ENCODE data around the gene CYBB.

DNA sequence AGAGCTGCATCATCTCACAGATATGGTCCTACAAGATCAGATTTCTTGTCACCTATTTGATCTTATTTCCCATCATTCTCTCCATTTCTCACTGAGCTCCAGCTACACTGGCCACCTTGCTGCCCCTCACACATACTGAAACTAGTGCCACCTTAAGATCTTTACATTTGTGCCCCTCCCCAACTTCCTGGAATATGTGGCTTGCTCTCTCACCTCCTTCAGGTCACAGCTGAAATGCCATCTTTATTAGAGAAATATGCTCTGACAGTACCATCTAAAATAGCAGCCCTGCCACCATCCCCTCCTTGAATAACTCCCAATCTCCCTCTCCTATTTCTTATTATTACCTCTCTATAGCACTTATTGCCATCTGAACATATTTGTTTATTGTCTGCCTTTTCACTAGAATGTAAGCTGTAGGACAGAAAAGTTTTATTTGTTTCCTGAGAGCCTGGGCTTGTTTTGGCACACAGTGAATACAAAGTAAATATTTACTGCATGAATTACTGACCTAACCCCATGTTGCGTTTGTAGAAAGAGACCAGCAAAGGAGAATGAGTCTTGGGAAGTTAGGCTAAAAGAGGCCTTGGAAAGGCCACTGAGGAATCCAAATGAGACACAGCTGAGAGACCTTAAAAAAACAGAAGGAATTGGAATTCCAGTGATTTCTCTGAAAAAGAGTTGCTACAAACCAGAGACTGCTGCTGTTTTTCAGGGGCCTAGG is 44.8 kb downstream of the CYBB start:
- TF ChIP-seq, protein P1, sequence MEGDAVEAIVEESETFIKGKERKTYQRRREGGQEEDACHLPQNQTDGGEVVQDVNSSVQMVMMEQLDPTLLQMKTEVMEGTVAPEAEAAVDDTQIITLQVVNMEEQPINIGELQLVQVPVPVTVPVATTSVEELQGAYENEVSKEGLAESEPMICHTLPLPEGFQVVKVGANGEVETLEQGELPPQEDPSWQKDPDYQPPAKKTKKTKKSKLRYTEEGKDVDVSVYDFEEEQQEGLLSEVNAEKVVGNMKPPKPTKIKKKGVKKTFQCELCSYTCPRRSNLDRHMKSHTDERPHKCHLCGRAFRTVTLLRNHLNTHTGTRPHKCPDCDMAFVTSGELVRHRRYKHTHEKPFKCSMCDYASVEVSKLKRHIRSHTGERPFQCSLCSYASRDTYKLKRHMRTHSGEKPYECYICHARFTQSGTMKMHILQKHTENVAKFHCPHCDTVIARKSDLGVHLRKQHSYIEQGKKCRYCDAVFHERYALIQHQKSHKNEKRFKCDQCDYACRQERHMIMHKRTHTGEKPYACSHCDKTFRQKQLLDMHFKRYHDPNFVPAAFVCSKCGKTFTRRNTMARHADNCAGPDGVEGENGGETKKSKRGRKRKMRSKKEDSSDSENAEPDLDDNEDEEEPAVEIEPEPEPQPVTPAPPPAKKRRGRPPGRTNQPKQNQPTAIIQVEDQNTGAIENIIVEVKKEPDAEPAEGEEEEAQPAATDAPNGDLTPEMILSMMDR (IDR thresholded peaks at IDR 0.05): no peak
- no peak for TF ChIP-seq POLR2A (IDR thresholded peaks at IDR 0.05)

All from esophagus squamous epithelium (tissue), 4 donors.